Spleen (tissue), 11 donors: Measurements from ENCODE around the gene PPDPF. TPM values are rescaled to one million over a fixed set of nuclear protein-coding genes. Genes with fewer than 3 reads are reported as not detected.

ENCODE experiments used
- DNase-seq: peaks from one replicate; pipeline ENCODE4 v3.0.0-alpha.2; 2020
- H3K27ac ChIP-seq, 8 donors: fragments of 200-600 bp; sonication (generic) in 7 of 8; 1 replicate in 4 of 8; 2 replicates in 4 of 8; pipeline versions ENCODE4 v1.5.0 to v1.8.0; 2016 to 2021; ENCODE audit warnings: inconsistent platforms in 4 of 8, mild to moderate bottlenecking in 4 of 8, moderate library complexity in 1 of 8
- H3K27me3 ChIP-seq, 7 donors: fragments of 200-600 bp; sonication (generic) in 6 of 7; replicated peaks in 1 of 7; 1 replicate in 4 of 7; 2 replicates in 3 of 7; pipeline versions ENCODE4 v1.5.0 to v1.8.0; 2016 to 2021; ENCODE audit warnings: inconsistent platforms in 3 of 7, mild to moderate bottlenecking in 1 of 7
- H3K36me3 ChIP-seq, 6 donors: fragments of 200-600 bp; sonication (generic) in 5 of 6; 1 replicate in 4 of 6; 2 replicates in 2 of 6; pipeline versions ENCODE4 v1.5.0 to v1.8.0; 2016 to 2021; ENCODE audit warnings: inconsistent platforms in 2 of 6
- H3K4me1 ChIP-seq, 6 donors: fragments of 200-600 bp; sonication (generic) in 5 of 6; 1 replicate in 3 of 6; 2 replicates in 3 of 6; pipeline versions ENCODE4 v1.5.0 to v1.8.0; 2016 to 2021; ENCODE audit warnings: inconsistent platforms in 3 of 6
- H3K4me3 ChIP-seq, 8 donors: fragments of 200-600 bp; sonication (generic) in 7 of 8; 1 replicate in 4 of 8; 2 replicates in 4 of 8; pipeline versions ENCODE4 v1.5.0 to v1.8.0; 2016 to 2021; ENCODE audit warnings: inconsistent platforms in 4 of 8, mild to moderate bottlenecking in 4 of 8, moderate library complexity in 2 of 8
- H3K9me3 ChIP-seq, 8 donors: fragments of 200-600 bp; sonication (generic) in 7 of 8; 1 replicate in 4 of 8; 2 replicates in 4 of 8; pipeline versions ENCODE4 v1.5.0 to v1.8.0; 2016 to 2021; ENCODE audit warnings: inconsistent platforms in 4 of 8
- CTCF ChIP-seq, 11 experiments: fragments of 200-600 bp in 7 of 11; fragments of 450-650 bp in 4 of 11; sonication (generic) in 4 of 11; IDR thresholded peaks in 8 of 11; conservative IDR thresholded peaks in 3 of 11; 1 replicate in 7 of 11; 2 replicates in 4 of 11; pipeline versions ENCODE4 v1.4.0 to v1.8.0; 2016 to 2021; ENCODE audit warnings: antibody characterized with exemption in 11 of 11, inconsistent platforms in 4 of 11, mild to moderate bottlenecking in 1 of 11
- POLR2A ChIP-seq, 3 donors: fragments of 450-650 bp; IDR thresholded peaks; one replicate each; pipeline ENCODE4 v1.5.1; 2017; ENCODE audit warnings: antibody characterized with exemption in 3 of 3, mild to moderate bottlenecking in 1 of 3
- POLR2AphosphoS5 ChIP-seq, 3 donors: sonication (generic); formaldehyde crosslinking; IDR thresholded peaks; one replicate each; pipeline ENCODE4 v1.5.1; 2017; ENCODE audit warnings: antibody characterized with exemption in 3 of 3
- WGBS, 5 donors: extraction: QIAGEN DNeasy Blood & Tissue Kit in 3 of 5; methylation state at CpG; one replicate each; pipeline versions ENCODE4 v1.1.5 to v1.1.7; 2013 to 2018; 5-methylcytosine and 5-hydroxymethylcytosine counted together
- intact Hi-C: fragments of 100-400 bp; cut with DNase I; formaldehyde crosslinking; loops from one replicate; pipeline ENCODE4 v1.15.0; 2023; ENCODE audit warnings: low total_unique reads
- polyA plus RNA-seq, 3 donors: library from polyadenylated mRNA; stranded (reverse); fragments of 200-250 nt; gene quantifications; one replicate each; pipeline ENCODE4 v1.2.1, GENCODE V29; 2013
- total RNA-seq, 7 donors: library from RNA; depleted of rRNA in 3 of 7; stranded (reverse); fragments of >200 nt in 3 of 7; fragmentation: NEBNext Ultra II Directional in 4 of 7; extraction: Animal tissue kit (Norgen Biotek cat#: 25700) in 4 of 7; gene quantifications; one replicate each; pipeline versions ENCODE4 v1.1.0 to v1.2.1, GENCODE V29; 2016 to 2021
- donor health status: healthy with polysubstance abuse.
- donor health status: DM: no; HTN: no; CAD: no; lungs with moderate emphysema.
- donor health status: DM: no; HTN: no; CAD: no.
- donor health status: Bipolar disorder and iron deficiency.
- donor health status: healthy.
- donor health status: DM: no; HTN: no; CAD: no.
- donor health status: DM: yes; HTN: yes; CAD: no.

PPDPF gene
- total and polyA plus RNA-seq, 10 donors: 68.8 to 275 (median 124) TPM

DNA sequence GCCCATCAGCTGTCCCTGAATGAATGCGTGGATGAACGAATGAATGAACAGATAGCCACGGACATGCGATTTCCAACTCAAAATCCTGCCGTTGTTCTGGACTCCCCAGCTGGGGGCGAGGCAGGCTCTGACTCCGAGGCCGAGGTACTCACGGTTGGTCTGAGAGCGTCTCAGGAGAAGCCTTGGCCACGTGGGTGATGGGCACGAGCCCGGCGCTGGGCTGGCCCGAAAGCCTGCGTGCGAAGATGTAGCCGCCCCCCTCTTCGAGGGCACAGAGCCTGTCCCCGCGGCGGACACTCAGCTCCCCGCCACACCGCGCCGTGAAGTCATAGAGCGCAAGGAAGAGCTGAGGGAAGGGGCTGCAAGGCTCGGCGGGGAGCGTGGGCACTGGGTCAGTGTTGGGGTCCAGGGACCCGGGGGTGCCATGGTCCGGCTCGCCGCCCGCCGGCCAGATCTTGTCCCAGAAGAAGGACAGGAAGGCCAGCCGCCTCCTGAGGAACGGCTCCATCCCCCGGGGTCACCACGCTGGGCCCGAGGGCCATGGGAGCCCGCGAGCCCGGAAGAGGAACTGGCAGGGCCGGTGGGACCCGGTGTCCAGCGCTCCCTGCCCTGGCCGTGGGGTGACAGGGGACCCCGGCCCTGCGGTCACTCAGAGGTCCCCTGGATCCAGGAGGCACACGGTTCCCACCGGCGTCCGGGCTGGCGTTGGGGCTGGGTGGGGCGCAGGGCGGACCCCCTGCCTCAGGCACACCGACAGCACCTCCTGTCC, 26.6 kb downstream of the PPDPF start:
- WGBS, 5 donors: 51 to 64% (median 56%) methylated on average over 43 to 58 of the region's 58 CpGs
- H3K4me1 ChIP-seq: peaks cover 5 to 78% (median 47%) of the 10 kb centered on the region in 6 donors
- TF ChIP-seq CTCF (IDR thresholded peaks at IDR 0.05 in 8 of 11, conservative IDR thresholded peaks at IDR 0.05 in 3 of 11) (no peak), POLR2AphosphoS5 (IDR thresholded peaks at IDR 0.05) (no peak), POLR2A (IDR thresholded peaks at IDR 0.05) (no peak)
- H3K9me3 ChIP-seq: no peaks in the 10 kb centered on the region
- DNase-seq: no peak
- H3K4me3 ChIP-seq: peak overlapping the region in 1 of 8 donors; percentile 3
- H3K27me3 ChIP-seq: peaks cover 0 to 42% (median 4%) of the 10 kb centered on the region in 7 donors
- H3K27ac ChIP-seq: no peak overlapping the region
- no peaks in the 10 kb centered on the region for H3K36me3 ChIP-seq
- intact Hi-C loops: no loop called here

- TF ChIP-seq CTCF (IDR thresholded peaks at IDR 0.05 in 8 of 11, conservative IDR thresholded peaks at IDR 0.05 in 3 of 11) (no peak), POLR2AphosphoS5 (IDR thresholded peaks at IDR 0.05) (no peak), POLR2A (IDR thresholded peaks at IDR 0.05) (no peak)
- Histone ChIP-seq H3K27me3 (peaks cover 0 to 49% (median 4%) of the 10 kb centered on the region in 7 donors), H3K9me3 (no peaks in the 10 kb centered on the region), H3K4me3 (peak within 1 kb of the TSS in 1 of 8 donors; percentile 3), H3K4me1 (peaks cover 12 to 78% (median 47%) of the 10 kb centered on the region in 6 donors), H3K27ac (no peak within 1 kb of the TSS), H3K36me3 (no peaks in the 10 kb centered on the region)
- intact Hi-C loops: no loop called here
- DNase-seq: no peak
- 56 to 76% (median 61%) methylated on average over 20 to 35 of the region's 35 CpGs for WGBS, 5 donors
Observed at GRCh38 chr20:63547725-63548480, 27.3 kb downstream of the PPDPF start, which contains the start of gene SRMS. SRMS (minus strand) TSS chr20:63547749; CDS start chr20:63547463, 286 bp downstream.

GRCh38 chr20:63548542-63548941, 28.0 kb downstream of the PPDPF start:
- peaks cover 10 to 78% (median 46%) of the 10 kb centered on the region in 6 donors for H3K4me1 ChIP-seq
- peaks cover 0 to 56% (median 4%) of the 10 kb centered on the region in 7 donors for H3K27me3 ChIP-seq
- no peak overlapping the region for H3K27ac ChIP-seq
- no peak for DNase-seq
- H3K36me3 ChIP-seq: no peaks in the 10 kb centered on the region
- 51 to 57% (median 55%) methylated on average over 9 to 11 of the region's 11 CpGs for WGBS, 5 donors
- TF ChIP-seq CTCF (IDR thresholded peaks at IDR 0.05 in 8 of 11, conservative IDR thresholded peaks at IDR 0.05 in 3 of 11): no peak
- TF ChIP-seq POLR2A (IDR thresholded peaks at IDR 0.05): no peak
- no peak for TF ChIP-seq POLR2AphosphoS5 (IDR thresholded peaks at IDR 0.05)
- no peaks in the 10 kb centered on the region for H3K9me3 ChIP-seq
- no peak overlapping the region for H3K4me3 ChIP-seq
- intact Hi-C loops: no loop called here

- 23 to 52% (median 36%) methylated on average over 4 to 17 of the region's 25 CpGs for whole genome bisulfite sequencing, 5 donors
- H3K4me1 ChIP-seq: peaks cover 10 to 78% (median 50%) of the 10 kb centered on the region in 6 donors
- H3K27ac ChIP-seq: no peak overlapping the region
- TF ChIP-seq CTCF (IDR thresholded peaks at IDR 0.05 in 8 of 11, conservative IDR thresholded peaks at IDR 0.05 in 3 of 11) (no peak), POLR2A (IDR thresholded peaks at IDR 0.05) (no peak), POLR2AphosphoS5 (IDR thresholded peaks at IDR 0.05) (no peak)
- no peak overlapping the region for H3K4me3 ChIP-seq
- H3K9me3 ChIP-seq: no peaks in the 10 kb centered on the region
- no peak for DNase-seq
- H3K36me3 ChIP-seq: no peaks in the 10 kb centered on the region
- intact Hi-C loops: no loop called here
- peaks cover 0 to 60% (median 9%) of the 10 kb centered on the region in 7 donors for H3K27me3 ChIP-seq
Observed at GRCh38 chr20:63549019-63549418, 28.5 kb downstream of the PPDPF start.
